Hepatocyte (in vitro differentiated cells): ENCODE data around the gene WDHD1.

Source experiments
- EZH2 ChIP-seq: fragments of 200-600 bp; sonication (generic); IDR thresholded peaks from 2 replicates; pipeline ENCODE4 v1.6.1; 2016; ENCODE audit warnings: antibody characterized with exemption, mild to moderate bottlenecking, borderline replicate concordance
- TF ChIP-seq, protein P1 (sequence below): fragments of 200-600 bp; sonication (generic); IDR thresholded peaks from 2 replicates; pipeline ENCODE4 v1.5.1; 2016; ENCODE audit warnings: antibody characterized with exemption, mild to moderate bottlenecking; ENCODE audit not compliant: poor library complexity

DNA sequence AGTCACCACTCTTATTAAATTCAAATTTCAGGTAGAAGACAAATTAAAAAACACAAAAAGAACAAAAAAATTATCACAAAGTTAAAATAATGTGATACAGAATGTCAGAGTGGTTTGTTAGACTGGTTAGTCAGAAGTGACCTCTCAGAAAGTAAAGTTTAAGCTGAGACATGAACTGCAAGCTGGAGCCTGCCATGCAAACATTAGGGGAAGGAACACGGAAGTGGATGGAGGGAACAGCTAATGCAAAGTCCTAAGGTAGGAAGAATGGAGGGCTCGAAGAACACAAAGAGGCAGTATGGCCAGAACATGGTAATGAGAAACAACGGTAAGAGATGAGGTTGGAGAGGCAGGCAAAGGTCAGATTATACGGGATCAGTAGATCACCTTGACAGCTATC is 41.7 kb downstream of the WDHD1 start:
- TF ChIP-seq, protein P1, sequence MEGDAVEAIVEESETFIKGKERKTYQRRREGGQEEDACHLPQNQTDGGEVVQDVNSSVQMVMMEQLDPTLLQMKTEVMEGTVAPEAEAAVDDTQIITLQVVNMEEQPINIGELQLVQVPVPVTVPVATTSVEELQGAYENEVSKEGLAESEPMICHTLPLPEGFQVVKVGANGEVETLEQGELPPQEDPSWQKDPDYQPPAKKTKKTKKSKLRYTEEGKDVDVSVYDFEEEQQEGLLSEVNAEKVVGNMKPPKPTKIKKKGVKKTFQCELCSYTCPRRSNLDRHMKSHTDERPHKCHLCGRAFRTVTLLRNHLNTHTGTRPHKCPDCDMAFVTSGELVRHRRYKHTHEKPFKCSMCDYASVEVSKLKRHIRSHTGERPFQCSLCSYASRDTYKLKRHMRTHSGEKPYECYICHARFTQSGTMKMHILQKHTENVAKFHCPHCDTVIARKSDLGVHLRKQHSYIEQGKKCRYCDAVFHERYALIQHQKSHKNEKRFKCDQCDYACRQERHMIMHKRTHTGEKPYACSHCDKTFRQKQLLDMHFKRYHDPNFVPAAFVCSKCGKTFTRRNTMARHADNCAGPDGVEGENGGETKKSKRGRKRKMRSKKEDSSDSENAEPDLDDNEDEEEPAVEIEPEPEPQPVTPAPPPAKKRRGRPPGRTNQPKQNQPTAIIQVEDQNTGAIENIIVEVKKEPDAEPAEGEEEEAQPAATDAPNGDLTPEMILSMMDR: no peak
- no peak for TF ChIP-seq EZH2
